HuH-7 (cell line): ENCODE data around the gene SARDH.
"Not testable (repeated sequence)": the region's sequence is repeated elsewhere in the genome, so short reads cannot be mapped to it uniquely, and the experiment has no call there.

Source experiments
- DNase-seq: peaks from one replicate; pipeline ENCODE4 v3.0.0; 2011; ENCODE audit warnings: low spot score

The SARDH gene

DNA sequence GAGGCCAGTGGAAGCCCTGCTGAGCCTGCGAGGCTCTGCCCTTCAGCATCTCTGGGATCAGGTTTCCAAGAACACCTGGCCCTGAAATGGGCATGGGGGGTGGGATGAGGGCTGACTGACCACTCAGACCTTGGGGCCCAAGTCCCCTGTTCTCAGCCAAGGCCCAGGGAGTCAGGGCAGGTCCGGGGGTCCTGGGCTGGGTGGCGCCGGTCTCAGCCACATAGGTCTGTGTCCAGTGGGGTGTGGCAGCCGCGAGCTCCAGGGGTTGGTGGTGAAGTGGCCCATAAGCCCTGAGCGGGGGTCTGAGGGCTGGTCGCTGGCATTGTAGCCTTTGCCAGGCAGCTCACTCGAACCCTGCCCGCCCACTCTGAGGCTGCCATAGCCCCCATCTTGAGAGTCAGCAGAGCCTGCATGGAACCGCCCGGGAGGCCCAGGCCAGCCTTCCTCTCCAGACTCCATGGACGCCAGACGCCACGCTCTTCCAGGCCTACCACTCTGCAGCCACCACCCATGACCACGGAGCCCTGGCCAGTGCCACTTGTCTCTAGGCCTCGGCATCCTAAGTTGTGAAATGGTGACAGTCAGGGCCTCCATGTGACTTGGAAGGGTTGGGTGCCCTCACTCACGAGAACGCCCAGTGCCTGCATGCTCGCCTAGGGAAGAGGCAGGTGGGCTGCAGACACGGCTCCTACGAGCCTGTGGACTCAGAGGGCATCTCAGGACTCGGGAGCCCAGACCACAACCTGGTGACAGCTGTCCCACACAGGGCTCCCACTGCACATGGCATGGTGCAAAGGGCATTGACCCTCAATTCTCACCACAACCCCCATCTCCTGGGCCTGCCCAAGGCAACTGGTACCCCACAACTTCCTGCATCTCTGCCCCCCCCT lies 108.7 kb downstream of the SARDH start:
- DNase-seq = no peak

DNA sequence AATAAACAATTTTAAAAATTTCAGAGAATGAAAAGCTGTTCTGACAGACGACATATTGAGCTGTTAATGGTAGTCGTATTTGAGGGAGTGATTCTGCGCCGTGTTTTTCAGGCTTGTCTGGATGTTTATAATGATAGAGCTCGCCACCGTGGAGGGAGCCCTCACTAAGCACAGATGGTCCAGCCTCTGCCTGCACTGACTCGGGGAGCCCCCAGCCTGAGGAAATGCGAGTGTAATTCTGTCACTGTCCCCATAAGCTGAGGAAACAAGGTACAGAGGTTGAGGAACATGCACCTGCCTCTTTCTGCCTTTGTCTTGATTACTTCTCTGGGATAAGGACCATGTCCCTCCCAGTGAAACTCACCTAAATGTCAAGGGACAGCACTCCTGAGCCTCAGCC lies 109.4 kb downstream of the SARDH start:
- DNase-seq = no peak

DNA sequence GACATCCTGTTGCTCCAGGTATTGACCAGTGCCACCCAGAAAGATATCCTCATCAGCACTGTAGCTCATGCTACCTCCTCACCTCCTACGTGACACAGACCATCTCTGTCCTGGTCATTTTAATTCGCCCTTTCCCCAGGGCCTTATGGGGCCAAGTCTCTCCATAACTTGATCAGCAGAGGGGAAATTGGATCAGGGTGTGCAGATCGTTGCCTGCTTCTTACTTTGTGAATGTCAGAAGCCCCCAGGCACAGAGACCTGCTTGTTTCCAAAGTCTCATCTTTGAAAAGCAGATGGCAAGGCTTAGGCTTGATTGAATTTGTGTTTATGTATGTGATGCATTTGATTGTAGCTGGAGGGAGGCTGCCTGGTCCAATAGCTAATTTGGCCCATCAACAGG lies 110.8 kb downstream of the SARDH start:
- DNase-seq = no peak

DNA sequence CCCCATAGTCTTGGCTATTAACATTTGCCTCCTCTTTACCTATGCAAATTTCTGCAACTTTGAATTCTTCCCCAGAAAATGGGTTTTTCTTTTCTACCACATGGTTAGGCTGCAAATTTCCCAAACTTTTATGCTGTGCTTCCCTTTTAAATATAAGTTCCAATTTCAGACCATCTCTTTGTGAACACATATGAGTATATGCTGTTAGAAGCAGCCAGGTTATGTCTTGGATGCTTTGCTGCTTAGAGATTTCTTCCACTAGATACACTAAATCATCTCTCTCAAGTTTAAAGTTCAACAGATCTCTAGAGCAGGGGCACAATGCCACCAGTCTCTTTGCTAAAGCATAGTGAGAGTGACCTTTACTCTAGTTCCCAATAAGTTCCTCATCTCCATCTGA lies 112.1 kb downstream of the SARDH start:
- not testable (repeated sequence) for DNase-seq

DNA sequence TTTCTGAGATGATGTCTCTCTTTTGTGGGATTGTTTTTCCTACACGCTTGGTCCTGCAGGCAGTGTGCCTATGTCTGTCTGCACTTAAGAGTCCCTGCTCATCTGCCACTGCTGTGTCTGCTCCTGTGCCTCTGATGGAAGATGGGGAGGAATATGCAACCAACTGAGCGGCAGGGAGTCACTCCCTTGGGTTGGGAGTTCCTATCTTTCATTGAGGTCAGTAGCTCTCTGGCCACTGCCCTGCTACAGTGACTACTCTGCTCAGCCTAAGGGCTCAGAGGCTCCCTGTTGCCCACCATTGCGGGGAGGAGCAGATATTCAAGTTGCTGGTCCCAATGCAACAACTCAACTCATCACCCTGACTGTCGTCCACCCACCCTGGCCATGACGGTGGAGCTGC lies 115.6 kb downstream of the SARDH start:
- no peak for DNase-seq

DNA sequence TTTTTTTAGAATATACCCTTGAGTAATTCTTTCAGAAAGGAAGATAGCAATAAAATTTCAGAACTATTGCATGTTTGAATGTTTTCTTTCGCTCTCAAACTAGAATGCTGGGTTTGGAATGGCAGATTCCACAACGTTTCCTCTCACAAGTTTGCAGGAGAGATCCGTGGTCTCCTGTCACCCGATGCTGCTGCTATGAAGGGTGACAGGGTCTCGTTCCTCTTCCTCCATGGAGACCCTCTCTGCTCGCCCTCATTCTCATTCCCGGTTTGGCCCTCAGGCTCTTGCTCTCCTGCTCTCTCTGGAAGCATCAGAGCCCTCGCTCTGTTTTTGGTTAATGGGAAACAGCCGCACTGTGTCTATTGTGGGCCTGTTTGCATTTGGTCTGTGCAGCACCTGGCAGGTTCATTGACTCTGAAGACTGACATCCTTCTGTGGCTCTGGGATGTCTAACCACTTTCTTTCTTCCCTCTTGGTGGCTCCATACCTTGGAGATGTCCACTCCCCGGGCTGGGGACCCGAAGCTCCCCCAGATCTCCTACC lies 116.4 kb downstream of the SARDH start:
- no peak for DNase-seq

DNA sequence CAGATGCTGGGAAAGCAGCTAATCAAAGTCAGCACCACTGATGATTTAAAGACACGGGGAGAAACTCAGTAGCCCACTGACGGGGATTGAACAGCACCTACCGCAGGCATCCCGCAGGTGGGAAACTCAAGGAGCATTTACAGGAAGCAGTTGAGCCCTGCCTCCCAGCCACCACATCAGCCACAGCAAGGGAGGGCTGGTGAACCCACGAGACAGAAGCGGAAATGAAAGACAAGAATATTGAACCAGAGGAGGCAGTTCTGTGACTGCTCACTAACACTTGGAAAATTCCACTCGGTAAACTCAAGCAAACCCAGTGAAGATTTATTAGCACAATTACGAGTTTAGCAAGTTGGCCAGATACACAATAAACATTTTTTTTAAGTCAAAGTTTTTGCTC lies 118.4 kb downstream of the SARDH start:
- DNase-seq = no peak

DNA sequence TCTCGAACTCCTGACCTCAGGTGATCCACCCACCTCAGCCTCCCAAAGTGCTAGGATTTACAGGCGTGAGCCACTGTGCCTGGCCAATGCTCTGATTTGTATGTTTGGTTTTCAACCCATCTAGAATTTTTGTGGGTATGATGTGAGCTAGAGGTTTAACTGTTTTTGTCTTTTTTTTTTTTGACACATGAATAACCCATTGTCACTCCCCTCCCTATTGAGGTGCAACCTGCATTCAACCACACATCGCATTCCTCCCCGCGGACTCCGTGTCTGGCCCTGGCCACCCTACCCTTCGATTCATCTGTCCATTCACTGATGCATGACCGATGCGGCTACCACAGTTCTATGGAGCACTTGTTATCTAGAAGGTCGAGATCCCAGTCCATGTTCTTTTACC lies 119.4 kb downstream of the SARDH start:
- DNase-seq = no peak

DNA sequence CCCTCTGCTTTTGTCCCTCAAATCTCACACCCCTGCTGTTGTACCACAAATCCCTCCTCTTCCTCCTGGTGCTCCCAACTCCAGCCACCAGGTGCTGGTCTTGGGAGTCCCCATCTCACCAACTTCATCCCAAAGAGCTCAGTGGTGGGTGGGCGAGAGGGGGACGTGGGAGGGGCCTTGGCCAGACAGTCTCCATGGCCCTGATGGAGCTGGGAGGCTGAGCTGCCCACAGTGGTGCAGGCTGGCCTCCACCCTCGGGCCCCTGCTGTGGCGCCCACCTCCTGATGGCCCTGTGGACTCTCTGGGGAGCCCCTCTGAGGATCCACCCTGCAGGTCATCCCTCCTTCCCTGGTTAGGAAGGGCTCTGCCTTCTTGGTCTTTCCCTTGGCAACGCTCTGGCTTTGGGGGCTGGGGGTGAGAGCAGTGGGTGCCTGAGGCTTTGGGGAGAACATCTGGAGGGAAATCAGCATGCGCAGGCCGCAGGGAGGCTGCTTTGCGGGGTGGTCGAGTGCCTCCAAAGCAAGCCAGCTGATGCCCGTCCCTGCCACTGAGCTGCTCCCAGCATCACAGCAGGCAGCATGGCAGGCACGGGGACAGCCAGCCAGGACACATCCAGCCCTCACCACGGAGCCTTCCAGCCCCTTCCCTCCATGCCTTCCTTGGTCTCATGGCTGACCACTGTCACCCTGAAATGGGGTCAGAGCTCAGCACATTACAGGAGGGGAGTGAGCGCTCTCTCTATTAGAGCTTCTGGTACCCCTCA lies 121.3 kb downstream of the SARDH start:
- DNase-seq = no peak

DNA sequence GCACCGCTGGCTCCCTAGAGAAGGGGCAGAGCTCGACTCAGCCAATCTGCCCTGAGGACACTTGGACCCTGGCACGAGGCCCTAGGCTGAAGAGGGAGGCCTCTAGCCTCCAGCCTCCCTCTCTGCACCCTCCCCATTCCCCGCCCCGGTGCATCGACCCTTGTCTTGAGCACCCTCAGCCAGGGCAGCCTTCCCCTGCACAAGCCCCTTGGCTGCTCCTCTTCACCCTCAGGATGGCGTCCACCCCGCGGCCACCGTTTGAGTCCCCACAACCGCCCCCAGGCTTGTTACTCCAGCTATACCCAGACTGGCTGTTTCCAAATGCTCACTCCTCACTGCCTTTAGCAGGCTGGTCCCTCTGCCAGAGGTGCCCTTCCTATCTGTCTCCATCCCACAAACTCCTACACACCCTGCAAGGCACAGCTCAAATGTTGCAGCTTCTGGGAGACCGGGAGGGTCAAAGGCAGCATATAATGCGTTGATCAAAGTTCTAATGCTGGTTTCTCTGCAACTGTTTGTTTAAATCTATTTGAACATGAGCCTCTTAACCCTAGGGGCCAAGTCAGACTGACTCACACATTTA lies 122.5 kb downstream of the SARDH start:
- no peak for DNase-seq

DNA sequence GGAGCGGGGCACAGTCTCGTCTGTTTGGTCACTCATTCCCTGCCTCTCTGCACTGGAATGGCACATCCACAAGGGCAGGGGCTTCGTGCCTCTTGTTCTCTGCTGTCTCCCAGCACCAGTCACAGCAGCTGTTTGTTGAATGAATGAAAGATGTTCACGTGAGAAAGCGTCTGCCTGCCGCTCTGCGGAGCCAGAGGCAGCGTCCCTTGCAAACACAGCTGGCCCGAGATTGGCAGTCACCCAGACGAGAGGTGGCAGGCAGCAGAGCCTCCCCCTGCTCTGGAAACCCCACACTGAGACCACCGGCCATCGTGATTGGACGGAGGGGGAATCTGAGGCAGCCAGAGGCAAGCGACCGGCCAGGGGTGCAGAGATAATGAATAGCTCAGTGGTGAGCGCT lies 123.0 kb downstream of the SARDH start:
- DNase-seq = no peak

DNA sequence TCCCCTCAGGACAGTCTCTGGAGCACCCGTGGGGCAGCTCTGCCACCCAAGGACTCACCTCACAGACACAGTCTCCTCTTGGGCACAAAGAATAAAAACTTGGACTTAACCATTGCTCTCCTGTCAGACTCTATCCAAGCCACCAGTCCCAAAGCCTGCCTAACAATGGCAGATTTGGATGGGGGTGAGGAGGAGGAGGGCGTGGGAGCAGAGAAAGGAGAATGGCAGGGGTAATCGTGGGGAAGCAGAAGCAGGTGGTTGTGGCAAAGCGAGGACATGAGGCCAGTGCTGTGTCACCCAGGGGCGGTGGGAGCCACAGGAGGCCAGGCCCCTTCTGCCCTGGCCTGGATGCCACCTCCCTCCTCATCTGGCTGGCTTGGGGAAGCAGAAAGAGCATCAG lies 123.5 kb downstream of the SARDH start:
- no peak for DNase-seq

DNA sequence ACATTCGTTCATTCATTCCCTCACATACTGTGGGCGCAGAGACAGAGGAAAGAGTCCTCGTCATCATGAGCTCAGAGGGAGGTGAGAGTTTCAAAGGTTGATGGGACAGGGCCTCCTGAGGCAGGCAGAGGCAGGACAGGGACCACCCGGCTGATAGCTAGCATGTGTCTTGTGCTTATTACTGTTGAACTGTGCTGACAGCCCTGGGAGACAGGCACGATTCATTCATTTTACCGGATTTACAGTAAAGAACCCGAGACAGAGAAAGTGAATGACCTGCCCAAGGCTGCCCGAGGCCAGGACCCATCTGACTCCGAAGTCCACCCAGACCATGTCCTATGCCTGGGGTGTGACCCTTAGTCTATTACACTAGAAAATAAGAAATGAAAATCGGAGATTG lies 124.1 kb downstream of the SARDH start:
- no peak for DNase-seq
